Measurements from ENCODE around the gene NTNG2.

NTNG2 gene

GRCh38 chr9:132167192-132167591, 5.3 kb downstream of the NTNG2 start:
- no peak for TF ChIP-seq SIN3A (IDR thresholded peaks at IDR 0.05; ENCODE audit: borderline replicate concordance, insufficient read depth, low read length)
- no peak for TF ChIP-seq FOXP2 (optimal IDR thresholded peaks at IDR 0.05; ENCODE audit: borderline replicate concordance, extremely low read depth, extremely low read length, insufficient read depth)
- no peak for TF ChIP-seq TAF1 (IDR thresholded peaks at IDR 0.05; ENCODE audit: borderline replicate concordance, insufficient read depth, low read length)
- TF ChIP-seq REST (IDR thresholded peaks at IDR 0.05; ENCODE audit: insufficient read depth in 1 of 2, low read depth in 2 of 2, low read length in 2 of 2), result no peak
- no peak for TF ChIP-seq POLR2AphosphoS5 (IDR thresholded peaks at IDR 0.05; ENCODE audit: low read depth, low read length)

GRCh38 chr9:132168347-132168746, 6.5 kb downstream of the NTNG2 start:
- no peak for TF ChIP-seq FOXP2 (optimal IDR thresholded peaks at IDR 0.05; ENCODE audit: borderline replicate concordance, extremely low read depth, extremely low read length, insufficient read depth)
- no peak for TF ChIP-seq SIN3A (IDR thresholded peaks at IDR 0.05; ENCODE audit: borderline replicate concordance, insufficient read depth, low read length)
- no peak for TF ChIP-seq TAF1 (IDR thresholded peaks at IDR 0.05; ENCODE audit: borderline replicate concordance, insufficient read depth, low read length)
- TF ChIP-seq POLR2AphosphoS5 (IDR thresholded peaks at IDR 0.05; ENCODE audit: low read depth, low read length), result no peak
- no peak for TF ChIP-seq REST (IDR thresholded peaks at IDR 0.05; ENCODE audit: insufficient read depth in 1 of 2, low read depth in 2 of 2, low read length in 2 of 2)

- TF ChIP-seq SIN3A (IDR thresholded peaks at IDR 0.05; ENCODE audit: borderline replicate concordance, insufficient read depth, low read length) (no peak), FOXP2 (optimal IDR thresholded peaks at IDR 0.05; ENCODE audit: borderline replicate concordance, extremely low read depth, extremely low read length, insufficient read depth) (no peak), REST (IDR thresholded peaks at IDR 0.05; ENCODE audit: insufficient read depth in 1 of 2, low read depth in 2 of 2, low read length in 2 of 2) (no peak), TAF1 (IDR thresholded peaks at IDR 0.05; ENCODE audit: borderline replicate concordance, insufficient read depth, low read length) (no peak), POLR2AphosphoS5 (IDR thresholded peaks at IDR 0.05; ENCODE audit: low read depth, low read length) (no peak)
Observed at GRCh38 chr9:132168851-132169250, 7.0 kb downstream of the NTNG2 start.

GRCh38 chr9:132169672-132170392, 8.0 kb downstream of the NTNG2 start:
- TF ChIP-seq POLR2AphosphoS5 (IDR thresholded peaks at IDR 0.05; ENCODE audit: low read depth, low read length) (no peak), TAF1 (IDR thresholded peaks at IDR 0.05; ENCODE audit: borderline replicate concordance, insufficient read depth, low read length) (no peak), FOXP2 (optimal IDR thresholded peaks at IDR 0.05; ENCODE audit: borderline replicate concordance, extremely low read depth, extremely low read length, insufficient read depth) (no peak), REST (IDR thresholded peaks at IDR 0.05; ENCODE audit: insufficient read depth in 1 of 2, low read depth in 2 of 2, low read length in 2 of 2) (no peak), SIN3A (IDR thresholded peaks at IDR 0.05; ENCODE audit: borderline replicate concordance, insufficient read depth, low read length) (no peak)
